Endothelial cell of hepatic sinusoid (primary cell): Measurements from ENCODE around the gene S100A10.

Source experiments
- in situ Hi-C: cut with HindIII; loops from 2 replicates; pipeline ENCODE4 v1.10.0; 2017; ENCODE audit warnings: low sequenced_read_pairs

The S100A10 gene

DNA sequence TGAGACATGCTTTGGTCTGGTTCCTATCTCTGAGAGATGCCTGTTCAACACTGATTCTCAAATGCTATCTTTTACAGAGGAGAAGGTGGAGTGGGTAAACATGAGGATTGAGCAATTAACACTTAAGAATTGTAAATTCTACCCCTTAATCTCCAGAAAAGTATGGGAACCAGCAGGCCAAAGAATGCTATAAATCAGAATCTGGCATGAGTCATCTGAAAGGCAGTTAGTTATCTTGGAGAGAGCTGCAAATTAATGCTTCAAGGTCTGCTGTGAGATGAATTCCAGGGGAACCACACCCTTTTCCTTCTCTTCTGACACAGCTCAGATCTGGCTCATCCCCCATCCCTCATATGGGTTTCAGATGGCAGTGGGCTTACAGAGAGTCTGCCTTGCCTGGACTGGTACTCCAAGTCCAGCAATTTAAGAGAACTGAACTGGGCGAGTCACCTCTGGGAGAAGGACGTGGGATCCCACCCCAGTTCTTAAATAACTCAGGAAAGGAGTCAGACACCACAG, 5.2 kb downstream of the S100A10 start:
- in situ Hi-C loops: loop anchor here (5.0 kb wide), 1 partner anchor 56 kb away; no protein-coding TSS in a partner anchor

DNA sequence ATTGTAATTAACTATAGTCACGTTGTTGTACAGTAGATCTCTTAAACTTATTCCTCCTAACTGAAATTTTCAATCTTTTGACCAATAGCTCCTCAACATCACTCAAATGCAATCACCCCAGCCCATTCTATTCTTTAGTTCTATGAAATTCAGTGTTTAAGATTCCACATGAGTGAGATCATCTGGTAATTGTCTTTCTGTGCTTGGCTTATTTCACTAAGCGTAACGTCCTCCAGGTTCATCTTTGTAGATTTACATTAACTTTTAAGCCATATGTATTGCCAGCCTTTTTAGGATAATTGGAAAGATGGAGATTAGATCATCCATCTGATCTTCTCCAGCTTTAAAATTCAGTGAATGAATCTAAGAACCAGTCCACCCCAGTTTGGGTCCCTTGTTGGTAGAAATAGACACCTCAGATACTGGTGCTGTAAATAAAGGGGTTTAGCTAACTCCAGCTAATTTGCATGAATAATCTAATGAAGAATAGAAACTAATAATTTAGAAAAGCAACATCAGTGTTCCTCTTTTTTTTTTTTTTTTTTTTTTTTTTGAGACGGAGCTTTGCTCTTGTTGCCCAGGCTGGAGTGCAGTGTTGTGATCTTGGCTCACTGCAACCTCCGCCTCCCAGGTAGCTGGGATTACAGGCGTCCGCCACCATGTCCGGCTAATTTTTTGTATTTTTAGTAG, 7.0 kb downstream of the S100A10 start:
- in situ Hi-C loops: loop anchor here (5.0 kb wide), 1 partner anchor 54 kb away; no protein-coding TSS in a partner anchor

DNA sequence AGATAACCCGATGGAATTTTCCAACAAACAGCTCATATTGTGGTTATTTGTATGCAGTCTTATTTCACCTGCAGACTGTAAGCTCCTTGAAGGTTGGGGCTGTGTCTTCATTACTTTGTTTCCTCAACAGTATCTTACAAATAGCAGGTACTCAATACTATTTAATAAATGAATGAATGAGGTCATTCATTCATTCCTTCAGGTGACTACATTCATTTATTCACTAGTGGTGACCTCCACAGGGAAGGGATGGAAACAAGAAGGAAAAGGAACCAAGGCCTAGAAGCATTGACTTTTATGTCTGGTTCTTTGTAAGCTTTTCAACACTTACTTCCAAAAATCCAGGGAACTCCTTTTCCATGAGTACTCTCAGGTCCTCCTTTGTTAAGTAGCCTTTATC, 7.9 kb downstream of the S100A10 start:
- in situ Hi-C loops: loop anchor here (5.0 kb wide), 1 partner anchor 53 kb away; no protein-coding TSS in a partner anchor

DNA sequence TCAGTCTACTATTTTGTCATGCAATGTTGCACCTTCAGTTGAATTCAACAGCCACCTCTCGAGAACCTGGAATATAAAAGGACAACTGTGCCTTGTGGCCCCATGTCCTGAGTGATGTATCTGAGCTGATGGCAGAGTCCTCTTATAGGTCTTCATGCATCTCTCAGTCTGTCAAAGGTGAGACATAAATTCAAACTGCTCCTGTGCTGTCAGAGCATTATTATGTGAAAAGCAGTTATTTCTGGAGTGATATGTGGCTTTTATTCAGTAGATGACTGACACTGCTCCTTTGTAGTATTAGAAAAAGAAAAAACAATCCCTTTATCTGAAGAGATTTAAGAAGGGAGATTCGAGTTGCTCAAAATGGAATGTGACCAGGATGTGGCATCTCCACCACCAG, 8.4 kb downstream of the S100A10 start:
- in situ Hi-C loops: loop anchor here (5.0 kb wide), 1 partner anchor 53 kb away; no protein-coding TSS in a partner anchor

DNA sequence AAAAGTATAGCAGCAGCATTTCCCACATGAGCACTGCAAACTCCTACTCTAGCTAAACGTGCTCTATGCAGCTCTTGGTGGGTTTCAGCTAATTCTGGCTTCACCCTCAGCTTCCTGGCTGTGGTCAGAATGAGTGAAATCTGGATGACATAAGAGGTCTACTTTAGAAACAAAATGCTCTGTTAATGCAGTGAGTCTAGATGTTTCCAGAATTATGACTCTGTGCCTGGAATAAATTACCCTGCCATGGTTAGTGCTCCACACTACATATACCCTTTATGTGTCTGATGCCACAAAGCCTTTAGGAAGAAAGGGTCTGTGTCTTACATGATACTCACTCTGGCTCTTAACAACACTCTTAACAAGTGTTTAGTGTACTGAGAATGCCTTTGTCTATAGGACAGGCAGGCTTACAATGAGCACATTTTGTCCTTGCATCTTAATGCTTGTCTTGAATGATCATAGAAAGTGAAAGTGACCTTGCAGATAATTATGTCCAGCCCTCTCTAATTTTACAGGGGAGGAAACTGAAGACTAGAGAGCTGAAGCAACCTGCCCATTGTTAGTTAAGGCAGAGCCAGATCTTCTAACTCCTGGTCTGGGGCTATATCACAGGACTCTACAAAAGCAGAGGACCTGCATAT, 9.2 kb downstream of the S100A10 start:
- in situ Hi-C loops: no loop called here

DNA sequence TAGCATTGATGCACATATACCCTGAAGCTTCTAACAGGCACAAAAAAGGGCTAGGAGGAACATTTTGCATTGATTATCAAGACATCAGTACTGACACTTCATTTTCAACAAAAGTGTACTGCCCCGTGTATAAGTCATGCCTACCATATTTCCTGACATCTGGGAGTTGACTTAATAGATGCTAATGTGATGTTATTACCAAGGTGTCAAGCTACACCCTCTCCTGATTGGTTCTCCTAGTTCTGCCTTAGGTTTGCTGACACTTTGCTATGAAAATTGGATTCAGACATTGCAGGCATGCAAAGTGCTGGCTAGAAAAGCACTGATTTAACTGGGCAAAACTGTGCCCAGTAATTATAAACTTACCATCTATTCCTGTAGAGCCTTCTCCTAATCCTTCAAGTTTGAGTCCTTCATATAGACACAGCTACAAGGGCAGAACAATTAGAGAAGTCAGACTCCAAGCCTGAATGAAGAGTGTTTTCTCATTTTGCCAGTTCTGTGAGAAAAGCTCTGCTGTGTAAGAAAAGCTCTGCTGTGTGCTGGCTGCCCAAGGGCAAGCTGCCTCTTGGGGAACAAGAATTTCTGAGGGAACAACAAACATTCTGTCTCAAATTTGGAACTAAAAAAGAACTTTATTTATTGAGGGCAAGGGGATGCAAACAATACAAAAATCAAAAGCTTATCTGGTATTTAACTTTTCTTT, 11.2 kb downstream of the S100A10 start:
- in situ Hi-C loops: no loop called here

DNA sequence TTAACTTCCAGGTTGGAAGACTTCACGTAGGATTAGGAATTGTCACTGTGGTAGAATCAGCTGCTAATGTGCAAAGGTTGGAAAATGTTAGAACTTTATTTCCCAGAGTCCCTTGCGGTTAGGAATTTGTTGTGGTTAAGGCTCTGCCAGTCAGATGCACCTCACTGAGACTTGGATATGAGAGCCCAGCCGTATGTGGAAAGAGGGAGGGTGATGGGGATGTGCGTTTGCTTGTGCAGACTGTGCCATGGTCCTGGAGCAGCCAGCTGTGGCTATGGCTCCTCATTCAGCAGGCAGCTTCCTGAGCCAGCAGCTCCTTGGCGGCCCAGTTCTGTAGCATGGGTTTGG, 12.5 kb downstream of the S100A10 start:
- in situ Hi-C loops: no loop called here

DNA sequence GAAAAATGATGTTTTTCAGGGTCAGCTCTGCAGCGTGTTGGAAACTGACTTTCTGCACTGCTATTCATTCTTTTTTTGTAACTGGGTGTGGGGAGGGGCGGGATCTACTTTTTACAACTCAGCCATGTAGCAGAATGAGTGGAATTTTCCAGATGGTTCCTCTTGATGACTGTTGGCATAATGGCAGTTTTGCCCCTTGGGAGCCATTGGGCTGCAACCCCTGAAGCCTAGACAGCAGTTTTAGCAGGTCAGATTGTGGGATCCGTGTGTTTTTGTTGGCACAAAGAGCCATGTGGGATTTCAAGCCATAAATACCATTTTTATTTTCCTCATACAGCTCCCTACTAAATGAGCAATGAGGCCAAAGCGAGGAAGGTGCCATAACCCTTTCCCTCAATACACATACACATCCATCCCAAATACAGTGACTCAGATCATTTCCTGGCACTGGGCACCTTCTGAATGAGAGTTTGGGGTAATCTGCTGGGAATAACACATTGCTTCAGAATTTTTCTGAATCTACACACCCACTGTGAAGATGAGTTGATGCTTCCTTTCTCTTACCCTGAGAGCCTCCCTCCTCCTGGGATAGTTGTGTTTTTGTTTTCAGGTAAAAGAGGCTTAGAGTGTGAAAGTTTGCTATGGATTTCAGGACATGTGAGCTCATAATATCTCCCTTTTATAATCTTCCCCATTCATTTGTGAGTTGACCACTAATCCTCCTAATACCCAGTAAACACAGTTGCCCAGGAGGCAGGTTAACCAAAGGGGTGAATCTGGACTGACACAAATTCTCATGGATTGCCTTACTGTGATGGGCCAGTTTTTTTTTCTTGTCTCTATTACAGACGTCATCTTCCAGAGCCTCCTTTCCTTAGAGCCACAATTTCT, 13.1 kb downstream of the S100A10 start:
- in situ Hi-C loops: no loop called here

DNA sequence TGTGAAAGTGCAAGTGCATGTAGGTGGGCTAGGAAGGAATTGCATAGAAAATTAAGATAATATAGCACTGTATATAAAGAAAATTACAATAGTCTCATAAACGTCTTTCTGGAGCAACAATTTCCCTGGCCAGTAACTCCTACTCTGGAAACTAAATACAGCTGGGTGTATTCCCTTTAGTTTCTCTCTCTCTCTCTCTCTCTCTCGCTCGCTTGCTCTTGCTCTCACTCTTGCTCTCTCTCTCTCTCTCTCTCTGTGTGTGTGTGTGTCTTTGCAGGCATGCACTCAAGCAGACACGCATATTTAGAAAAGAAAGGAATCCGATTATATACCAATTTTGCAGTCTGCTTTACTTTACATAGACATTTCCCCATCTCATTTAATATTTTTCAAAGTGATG, 14.7 kb downstream of the S100A10 start:
- in situ Hi-C loops: no loop called here

DNA sequence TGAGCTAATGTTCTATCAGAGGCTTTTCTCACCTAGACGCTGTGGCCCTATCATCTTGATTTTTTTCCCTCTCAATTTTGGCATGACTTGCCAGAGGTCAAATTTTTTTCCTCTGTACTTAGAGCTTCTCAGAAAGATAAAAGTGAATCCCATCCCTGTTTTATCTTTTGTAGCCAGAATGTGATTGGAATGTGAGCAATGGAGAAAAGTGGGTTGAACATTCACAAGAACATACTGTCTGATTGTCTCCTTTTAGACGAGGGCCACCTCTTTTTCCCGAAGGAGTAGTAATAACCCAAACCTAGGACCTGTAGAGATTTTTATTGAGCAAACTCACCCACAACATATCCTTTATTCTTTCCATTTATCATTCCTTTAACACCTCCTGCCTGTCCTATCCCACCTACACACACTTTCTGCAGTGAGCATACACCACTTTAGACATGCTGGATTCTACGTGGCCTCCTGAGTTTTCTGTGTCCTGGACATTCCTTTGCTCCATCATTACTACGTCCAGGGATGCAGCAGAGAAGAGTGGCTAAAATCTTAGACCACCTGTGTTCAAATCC, 15.9 kb downstream of the S100A10 start:
- in situ Hi-C loops: no loop called here

DNA sequence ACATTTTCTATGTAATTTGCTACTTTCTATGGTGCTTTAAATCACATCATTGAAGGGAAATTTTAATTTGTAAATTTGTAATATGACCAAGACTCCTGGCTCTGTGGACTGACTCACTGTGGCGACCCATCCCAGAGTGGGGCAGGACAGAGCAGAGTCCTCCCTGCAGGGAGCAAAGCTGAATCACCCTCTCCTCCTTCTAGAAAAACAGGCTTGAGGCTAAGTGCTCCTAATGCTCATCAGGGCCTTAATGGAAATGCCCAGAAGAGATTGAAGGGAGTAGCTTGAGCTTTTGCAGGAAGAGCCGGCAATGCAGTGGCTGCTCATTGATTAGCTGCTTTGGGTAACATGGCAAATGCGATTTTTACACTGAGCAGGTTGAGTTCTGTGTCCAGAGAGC, 16.8 kb downstream of the S100A10 start:
- in situ Hi-C loops: no loop called here

DNA sequence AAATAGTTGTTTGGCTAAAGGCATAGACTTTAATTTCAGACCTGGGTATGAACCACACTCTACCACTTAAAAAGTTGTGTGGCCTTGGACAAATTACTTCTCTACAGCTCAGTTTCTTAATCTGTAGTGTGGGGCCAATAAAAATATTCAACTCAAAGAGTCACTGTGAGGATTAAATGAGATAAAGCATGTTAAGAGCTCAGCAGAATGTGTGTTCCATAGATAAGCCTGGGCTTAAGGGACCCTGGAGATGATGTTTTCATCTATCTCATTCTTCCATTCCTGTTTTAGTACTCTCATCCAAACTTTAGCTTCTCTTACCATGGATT, 17.7 kb downstream of the S100A10 start:
- in situ Hi-C loops: no loop called here

DNA sequence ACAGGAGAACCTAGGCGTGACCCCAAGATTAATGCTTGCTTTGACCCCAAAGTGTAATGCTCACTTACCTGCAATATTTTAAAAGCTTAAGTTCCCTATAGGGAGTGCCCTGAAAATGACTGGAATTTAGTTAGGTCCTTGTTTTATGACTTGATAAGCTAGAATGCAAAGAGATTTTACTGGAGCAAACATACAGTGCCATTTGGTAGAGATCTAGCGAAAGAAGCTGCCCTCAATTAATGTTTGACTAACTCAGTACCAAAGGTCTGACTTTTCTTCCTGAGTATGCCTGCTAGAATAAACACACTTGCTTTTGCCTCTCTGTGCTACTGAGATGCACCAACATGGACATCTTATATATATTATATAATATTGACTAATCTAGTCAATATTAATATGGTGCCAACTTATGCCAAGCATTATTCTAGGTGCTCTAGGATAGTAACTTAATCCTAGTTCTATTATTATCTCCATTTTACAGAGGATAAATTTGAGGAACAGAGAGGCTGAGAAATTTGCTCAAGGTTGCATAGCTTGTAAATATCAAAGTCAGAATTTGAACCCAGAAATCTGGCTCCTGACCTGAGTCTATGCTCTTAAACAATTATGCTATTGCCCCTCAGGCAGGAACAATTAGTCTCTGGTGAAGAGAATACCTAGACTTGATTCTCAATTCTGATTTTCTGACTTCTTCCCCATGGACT, 18.2 kb downstream of the S100A10 start:
- in situ Hi-C loops: no loop called here

DNA sequence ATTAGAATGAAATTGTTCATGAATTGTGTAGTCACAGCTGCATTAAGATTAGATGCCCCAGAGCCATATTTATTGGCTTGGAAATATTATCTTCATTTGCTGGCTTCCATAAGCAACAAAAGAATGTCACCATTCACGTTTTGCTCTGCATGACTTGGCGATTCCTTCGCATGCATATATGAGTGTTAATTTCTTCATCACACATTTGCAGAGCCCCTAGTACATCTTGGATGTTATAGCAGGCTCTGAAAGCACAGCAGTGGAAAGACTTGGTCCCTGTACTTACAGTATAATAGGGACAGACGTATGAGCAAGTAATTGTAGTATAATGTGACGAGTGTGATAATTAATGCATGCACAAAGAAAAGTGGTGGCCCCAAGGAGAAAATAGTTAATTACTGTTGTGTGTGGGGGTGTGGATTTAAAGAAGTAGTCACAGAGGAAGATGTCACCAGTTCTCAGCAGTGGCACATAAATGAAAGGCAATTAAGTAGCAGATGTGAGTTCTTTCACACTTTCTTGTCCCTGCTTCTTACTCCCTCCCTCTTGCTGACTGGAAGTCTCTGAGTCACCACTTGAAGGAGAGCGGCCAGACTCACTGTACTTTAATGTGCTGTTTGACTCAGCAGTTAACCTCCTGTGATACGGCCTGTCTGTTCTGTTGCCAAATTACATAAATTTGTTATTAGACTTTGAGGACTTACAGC, 21.0 kb downstream of the S100A10 start:
- in situ Hi-C loops: no loop called here

DNA sequence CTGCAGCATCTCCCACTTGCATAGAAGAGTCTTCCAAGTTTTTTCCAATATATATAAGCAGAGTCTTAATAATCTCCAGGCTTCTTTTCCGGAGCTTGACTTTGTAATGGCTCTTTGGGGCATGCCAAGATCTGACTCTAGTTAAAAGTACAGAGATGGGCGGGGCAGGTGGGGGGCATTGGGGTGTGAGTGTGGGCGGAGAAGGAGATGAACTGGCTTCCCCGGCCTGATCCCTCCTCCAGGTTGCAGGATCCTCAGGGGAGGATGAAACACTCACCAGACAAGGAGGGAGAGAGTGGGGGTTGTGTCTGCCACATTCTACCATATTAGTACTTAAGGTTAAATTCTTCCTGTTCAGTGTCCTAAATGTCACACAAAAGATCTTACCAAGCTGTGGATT, 23.0 kb downstream of the S100A10 start:
- in situ Hi-C loops: no loop called here

DNA sequence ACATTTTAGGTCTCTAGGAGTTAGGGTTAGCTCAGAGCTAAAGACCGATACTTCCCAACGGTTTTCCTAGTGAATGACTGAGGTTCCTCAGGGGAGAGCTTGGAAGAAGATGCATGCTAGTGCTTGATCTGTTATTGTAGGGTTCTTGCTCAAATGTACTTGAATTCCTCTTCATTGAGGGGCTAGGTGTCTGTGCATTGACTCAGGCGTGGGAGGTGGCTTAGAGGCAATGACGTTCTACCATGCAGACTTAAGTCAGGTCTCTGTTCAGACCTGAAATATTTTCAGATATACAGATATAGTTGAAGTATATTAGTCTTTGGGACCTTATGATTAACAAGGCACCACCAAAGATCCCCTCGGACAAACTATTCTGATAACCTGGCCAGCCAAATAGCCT, 23.5 kb downstream of the S100A10 start:
- in situ Hi-C loops: no loop called here

DNA sequence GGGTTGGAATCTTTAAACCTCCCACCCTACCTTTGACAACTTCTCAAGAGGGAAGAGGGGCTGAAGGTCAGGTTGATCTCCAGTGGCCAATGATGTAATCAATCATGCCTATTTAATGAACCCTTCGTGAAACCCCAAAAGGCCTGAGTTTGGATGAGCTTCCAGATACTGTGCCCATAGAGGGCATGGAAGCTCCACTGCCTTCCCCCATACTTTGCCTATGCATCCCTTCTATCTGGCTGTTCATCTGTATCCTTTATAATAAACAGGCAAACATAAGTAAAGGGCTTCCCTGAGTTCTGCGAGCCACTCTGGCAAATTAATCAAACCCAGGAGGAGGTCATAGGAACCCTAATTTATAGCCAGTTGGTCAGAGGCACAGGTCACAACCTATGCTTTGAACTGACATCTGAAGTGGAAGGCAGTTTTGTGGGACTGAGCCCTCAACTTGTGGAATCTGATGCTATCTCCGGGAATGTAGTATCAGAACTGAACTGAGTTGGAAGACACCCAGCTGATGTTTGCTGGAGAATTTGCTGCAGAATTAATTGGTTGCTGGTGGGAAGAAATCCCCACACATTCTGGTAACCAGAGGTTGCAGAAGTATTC, 24.8 kb downstream of the S100A10 start:
- in situ Hi-C loops: no loop called here

DNA sequence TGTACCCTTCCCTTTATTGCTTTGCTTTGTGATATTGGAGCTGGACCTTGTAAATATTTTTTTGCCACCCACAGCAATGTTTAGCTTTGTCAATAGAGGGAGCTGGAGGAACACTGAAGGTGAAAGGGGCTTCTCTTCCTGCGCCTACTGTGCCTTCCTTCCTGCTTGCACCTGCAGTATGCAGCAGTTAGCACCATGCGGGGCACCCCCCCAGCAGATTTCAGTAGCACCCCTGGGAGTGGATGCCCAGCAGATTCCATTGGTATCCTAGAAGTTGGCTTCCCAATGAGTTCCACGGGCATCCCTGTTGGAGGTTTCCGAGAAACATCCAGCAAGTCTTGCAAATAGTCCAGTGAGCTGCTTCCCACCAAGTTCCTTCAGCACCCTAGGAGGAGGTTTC, 25.6 kb downstream of the S100A10 start:
- in situ Hi-C loops: no loop called here

DNA sequence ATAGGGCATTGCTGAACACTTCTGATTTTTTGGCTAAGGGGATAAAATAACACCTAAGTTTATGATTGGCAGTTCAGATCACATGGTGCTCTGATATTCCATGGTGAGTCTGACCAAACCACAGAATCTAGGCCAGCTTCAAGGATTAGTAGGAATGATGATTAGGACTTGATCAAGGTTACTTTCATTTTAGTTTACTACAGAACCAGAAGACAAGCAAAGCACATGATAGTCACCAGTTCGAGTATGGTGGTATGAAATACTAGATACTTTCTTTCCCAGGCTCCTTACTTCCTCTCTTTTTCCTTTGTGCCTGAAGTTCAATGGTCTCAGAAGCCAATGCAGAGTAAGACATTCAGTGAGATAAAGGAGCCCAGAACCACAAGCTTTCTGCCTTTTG, 26.6 kb downstream of the S100A10 start:
- in situ Hi-C loops: no loop called here
